ENCODE data around the gene RNPEP.
"Not testable (repeated sequence)": the region's sequence is repeated elsewhere in the genome, so short reads cannot be mapped to it uniquely, and the experiment has no call there.

Gene RNPEP

GRCh38 chr1:201958348-201958747, 24.1 kb upstream of the RNPEP start:
- no peak for DNase-seq (ENCODE audit: low read depth in 2 of 2, low spot score in 1 of 2)

DNA sequence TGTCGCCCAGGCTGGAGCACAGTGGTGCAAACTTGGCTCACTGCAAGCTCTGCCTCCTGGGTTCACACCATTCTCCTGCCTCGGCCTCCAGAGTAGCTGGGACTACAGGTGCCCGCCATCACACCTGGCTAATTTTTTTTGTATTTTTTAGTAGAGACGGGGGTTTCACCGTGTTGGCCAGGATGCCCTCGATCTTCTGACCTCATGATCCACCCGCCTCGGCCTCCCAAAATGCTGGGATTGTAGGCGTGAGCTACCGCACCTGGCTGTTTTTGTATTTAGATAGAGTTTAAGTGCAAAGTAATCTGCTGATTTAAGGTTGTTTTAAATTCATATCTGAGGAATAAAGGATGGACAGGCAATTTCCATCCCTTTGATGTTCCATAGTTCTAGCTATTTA, 20.1 kb upstream of the RNPEP start:
- not testable (repeated sequence) for DNase-seq (ENCODE audit: low read depth in 2 of 2, low spot score in 1 of 2)

DNA sequence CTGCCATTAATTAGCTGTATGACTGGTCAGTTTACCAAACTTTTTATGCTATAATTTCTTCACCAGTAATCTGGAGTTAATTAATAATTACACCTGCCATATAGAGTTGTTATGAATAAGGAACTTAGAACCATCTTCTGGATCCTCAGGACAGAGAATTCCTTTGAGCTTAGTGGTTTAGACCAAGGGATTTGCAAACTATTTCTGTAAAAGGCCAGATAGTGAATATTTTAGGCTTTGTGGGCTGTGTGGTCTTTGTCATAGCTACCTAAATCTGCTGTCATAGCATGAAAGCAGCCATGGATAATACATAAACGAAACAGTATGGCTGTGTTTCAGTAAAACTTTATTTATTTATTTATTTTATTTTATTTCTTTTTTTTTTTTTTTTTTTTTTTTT, 18.2 kb upstream of the RNPEP start:
- no peak for DNase-seq (ENCODE audit: low read depth in 2 of 2, low spot score in 1 of 2)

- no peak for DNase-seq (ENCODE audit: low read depth in 2 of 2, low spot score in 1 of 2)
Measured at GRCh38 chr1:201966171-201966570, 16.3 kb upstream of the RNPEP start.

DNA sequence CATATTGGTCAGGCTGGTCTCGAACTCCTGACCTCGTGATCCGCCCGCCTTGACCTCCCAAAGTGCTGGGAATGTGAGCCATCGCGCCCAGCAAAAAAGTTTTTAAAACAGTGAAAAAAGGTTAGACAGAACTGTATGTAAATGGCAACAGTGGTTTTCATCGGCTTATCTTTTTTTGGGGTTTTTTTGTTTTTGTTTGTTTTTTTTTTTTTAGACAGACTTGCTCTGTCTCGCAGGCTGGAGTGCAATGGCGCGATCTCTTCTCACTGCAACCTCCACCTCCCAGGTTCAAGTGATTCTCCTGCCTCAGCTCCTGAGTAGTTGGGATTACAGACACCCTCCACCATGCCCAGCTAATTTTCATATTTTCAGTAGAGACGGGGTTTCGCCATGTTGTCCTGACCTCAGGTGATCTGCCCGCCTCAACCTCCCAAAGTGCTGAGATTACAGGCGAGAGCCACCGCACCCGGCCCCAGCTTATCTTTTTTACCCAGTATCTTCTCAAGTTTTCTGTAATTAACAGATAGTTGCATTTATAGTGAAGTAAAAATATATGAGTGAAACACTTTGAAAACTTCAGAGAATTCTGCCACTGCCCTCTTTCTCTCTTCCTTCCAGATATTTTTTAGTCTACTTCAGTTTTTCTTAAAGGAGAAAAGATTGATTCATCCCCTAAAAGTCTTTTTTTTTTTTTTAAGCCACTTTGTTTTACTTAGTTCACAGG, 14.1 kb upstream of the RNPEP start:
- no peak for DNase-seq (ENCODE audit: low read depth in 2 of 2, low spot score in 1 of 2)

DNA sequence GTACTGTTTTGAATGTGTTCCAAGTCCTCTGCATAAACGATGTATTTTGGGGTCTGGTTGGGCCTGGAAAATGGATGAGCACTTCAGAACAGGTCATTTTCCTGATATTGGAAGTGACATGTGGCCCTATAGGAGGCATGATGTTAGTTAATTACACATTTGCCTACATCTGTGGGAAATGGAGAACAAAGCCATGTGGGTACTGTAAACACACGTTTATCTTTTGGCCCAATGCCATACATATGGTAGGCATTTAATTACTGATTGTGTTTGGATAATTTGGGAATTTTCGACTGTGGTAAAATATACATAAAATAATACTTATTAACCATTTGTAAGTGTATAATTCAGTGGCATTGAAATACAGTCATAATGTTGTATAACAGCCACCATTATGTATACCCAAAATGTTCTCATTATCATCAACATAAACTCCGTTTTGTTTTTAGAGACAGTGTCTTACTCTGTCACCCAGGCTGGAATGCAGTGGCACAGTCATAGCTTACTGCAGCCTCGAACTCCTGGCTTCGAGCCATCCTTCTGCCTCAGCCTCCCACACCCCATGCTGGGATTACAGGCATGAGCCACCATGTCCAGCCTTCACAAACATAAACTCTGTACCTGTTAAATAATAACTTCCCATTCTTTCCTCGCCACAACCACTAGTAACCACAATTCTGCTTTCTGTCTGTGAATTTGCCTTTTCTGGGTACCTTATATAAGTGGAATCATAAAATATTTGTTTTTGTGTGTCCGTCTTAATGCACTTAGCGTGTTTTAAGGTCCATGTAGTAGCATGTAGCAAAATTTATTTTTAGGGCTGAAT, 11.9 kb upstream of the RNPEP start:
- DNase-seq (ENCODE audit: low read depth in 2 of 2, low spot score in 1 of 2), result no peak

- DNase-seq (ENCODE audit: low read depth in 2 of 2, low spot score in 1 of 2), result peak; percentile 16 to 46
Measured at GRCh38 chr1:201982082-201982622, 296 bp upstream of the RNPEP start.

GRCh38 chr1:201983380-201983805, 945 bp downstream of the RNPEP start:
- no peak for DNase-seq (ENCODE audit: low read depth in 2 of 2, low spot score in 1 of 2)

DNA sequence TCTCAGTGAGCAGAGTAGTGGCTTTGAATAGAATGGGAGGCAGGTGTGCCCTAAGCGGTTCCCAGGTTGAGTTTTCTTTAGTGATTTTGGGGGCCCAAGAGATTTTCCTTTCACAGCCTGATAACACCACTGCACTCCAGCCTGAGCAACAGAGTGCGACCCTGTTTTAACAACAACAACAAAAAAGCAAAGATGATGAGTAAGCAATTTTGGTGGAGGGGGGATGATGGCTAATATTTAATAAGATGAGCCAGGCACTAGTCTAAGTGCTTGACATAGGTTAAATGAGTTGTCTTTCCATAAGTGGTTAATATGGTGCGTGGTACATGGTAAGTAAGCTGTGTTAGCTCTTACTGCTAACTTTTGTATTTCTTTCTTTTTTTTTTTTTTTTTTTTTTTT, 2.0 kb downstream of the RNPEP start:
- no peak for DNase-seq (ENCODE audit: low read depth in 2 of 2, low spot score in 1 of 2)

GRCh38 chr1:201985355-201985754, 2.9 kb downstream of the RNPEP start:
- DNase-seq (ENCODE audit: low read depth in 2 of 2, low spot score in 1 of 2), result no peak

DNA sequence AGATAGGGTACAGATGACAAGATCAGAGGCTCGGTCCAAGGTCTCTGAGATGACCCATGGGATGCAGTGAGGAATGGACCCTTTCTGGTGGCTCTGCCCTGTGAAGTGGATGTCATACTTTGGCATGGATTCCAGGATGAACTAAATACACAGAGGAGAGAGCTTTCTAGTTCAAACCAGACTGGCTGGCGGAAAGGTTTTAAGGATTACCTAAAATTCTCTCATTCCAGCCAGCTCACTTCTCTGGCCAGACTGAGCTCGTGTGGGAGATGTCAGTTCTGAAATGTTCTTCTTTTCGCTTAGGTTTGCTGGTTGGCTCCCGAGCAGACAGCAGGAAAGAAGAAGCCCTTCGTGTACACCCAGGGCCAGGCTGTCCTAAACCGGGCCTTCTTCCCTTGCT, 6.2 kb downstream of the RNPEP start:
- DNase-seq (ENCODE audit: low read depth in 2 of 2, low spot score in 1 of 2), result no peak

DNA sequence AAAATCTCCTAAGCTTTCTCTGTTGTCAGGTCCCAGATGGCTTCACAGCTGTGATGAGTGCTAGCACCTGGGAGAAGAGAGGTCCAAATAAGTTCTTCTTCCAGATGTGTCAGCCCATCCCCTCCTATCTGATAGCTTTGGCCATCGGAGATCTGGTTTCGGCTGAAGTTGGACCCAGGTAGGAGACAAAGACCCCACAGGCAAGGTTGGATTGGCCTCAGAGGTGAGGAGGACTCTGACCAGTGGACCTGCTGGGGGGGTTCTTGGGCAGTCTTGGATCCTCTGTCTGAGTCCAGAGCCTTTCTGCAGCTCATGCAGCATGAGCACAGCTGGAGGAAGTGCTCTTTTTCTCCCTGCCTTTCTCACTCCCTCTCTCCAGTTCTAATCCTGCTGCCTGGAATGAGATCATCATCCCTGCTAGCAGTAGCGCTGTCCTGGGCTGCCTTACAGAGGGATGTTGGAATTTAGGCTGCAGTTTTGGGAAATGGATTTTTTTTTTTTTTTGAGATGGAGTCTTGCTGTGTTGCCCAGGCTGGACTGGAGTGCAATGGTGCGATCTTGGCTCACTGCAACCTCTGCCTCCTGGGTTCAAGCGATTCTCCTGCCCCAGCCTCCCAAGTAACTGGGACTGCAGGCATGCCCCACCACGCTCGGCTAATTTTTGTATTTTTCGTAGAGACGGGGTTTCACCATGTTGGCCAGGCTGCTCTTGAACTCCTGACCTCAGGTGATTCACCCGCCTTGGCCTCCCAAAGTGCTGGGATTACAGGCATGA, 7.1 kb downstream of the RNPEP start:
- DNase-seq (ENCODE audit: low read depth in 2 of 2, low spot score in 1 of 2), result no peak

GRCh38 chr1:201990427-201990826, 8.0 kb downstream of the RNPEP start:
- no peak for DNase-seq (ENCODE audit: low read depth in 2 of 2, low spot score in 1 of 2)

GRCh38 chr1:201999625-202000238, 17.3 kb downstream of the RNPEP start:
- DNase-seq (ENCODE audit: low read depth in 2 of 2, low spot score in 1 of 2), result no peak

- DNase-seq (ENCODE audit: low read depth in 2 of 2, low spot score in 1 of 2), result no peak
Measured at GRCh38 chr1:202002507-202002906, 20.1 kb downstream of the RNPEP start.

DNA sequence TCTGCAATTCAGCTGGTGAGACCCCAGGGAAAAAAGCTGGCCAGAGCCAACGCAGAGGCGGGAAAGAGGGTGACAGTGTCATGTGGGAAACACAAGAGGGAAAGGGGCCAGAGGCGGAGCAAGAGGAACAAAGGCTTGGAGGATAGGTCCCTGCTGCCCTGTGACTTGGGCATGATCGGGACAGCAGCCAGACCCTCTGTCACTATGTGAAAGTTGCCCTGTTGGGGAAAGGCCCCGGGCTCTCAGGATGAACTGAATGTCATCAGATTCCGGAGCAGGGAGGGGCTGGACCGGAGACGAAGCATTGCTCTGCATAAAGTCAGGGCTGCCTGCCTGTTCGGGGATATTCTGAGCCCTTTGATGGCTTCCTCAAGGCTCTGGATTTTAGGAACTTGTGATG, 22.3 kb downstream of the RNPEP start:
- DNase-seq (ENCODE audit: low read depth in 2 of 2, low spot score in 1 of 2), result no peak

GRCh38 chr1:202005958-202006357, 23.5 kb downstream of the RNPEP start:
- no peak for DNase-seq (ENCODE audit: low read depth in 2 of 2, low spot score in 1 of 2)

DNA sequence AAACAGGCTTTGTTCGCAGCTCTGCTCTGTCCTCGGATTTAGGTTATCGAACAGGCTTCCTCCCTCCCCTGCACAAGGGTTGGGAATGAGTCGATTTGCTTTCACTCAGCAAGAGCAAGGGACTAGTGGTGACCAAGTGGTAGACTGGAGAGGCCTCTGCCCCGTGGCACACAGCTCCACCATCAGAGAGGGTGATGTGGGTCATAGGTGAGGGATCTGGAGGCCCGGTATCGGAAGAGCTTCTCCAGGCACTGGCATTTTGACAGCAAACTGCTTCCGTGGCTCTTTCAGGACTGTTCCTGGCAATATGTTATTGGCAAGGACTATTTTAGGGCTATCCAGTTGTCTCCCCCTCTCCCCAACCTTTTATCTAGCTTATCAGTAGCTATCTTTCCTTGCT, 24.9 kb downstream of the RNPEP start:
- no peak for DNase-seq (ENCODE audit: low read depth in 2 of 2, low spot score in 1 of 2)

GRCh38 chr1:202007805-202008489, 25.5 kb downstream of the RNPEP start:
- DNase-seq (ENCODE audit: low read depth in 2 of 2, low spot score in 1 of 2), result no peak

Measured in stimulated activated CD8-positive, alpha-beta memory T cell treated with anti-CD3 and anti-CD28 coated beads, Interleukin-4, amount 100 ng/mL, for 1 hour (primary cell).